Esophagus squamous epithelium (tissue), 5 donors: ENCODE measurements around the gene WDR37. TPM values are rescaled to one million over a fixed set of nuclear protein-coding genes. Genes with fewer than 3 reads are reported as not detected.

Source experiments
- DNase-seq: peaks from one replicate; lab custom pipeline; 2025; lab: John Stamatoyannopoulos, UW
- H3K27ac ChIP-seq, 4 donors: fragments of 200-600 bp; sonication (generic); one replicate each; pipeline ENCODE4 v1.5.1; 2016 to 2019; ENCODE audit warnings: mild to moderate bottlenecking in 1 of 4
- H3K27me3 ChIP-seq, 4 donors: fragments of 200-600 bp; sonication (generic); 1 replicate in 3 of 4; 2 replicates in 1 of 4; pipeline versions ENCODE4 v1.5.1 to v1.6.0; 2017 to 2021; ENCODE audit warnings: antibody characterized with exemption in 1 of 4
- H3K36me3 ChIP-seq, 3 donors: fragments of 200-600 bp; sonication (generic); one replicate each; pipeline ENCODE4 v1.5.1; 2016 to 2019
- H3K4me1 ChIP-seq, 3 donors: fragments of 200-600 bp; sonication (generic); one replicate each; pipeline ENCODE4 v1.5.1; 2017 to 2019
- H3K4me3 ChIP-seq, 4 donors: fragments of 200-600 bp; sonication (generic); 1 replicate in 3 of 4; 2 replicates in 1 of 4; pipeline ENCODE4 v1.5.1; 2016 to 2019; ENCODE audit warnings: mild to moderate bottlenecking in 2 of 4, moderate library complexity in 1 of 4
- H3K9me3 ChIP-seq, 3 donors: fragments of 200-600 bp; sonication (generic); one replicate each; pipeline ENCODE4 v1.5.1; 2016 to 2019
- CTCF ChIP-seq, 6 experiments: fragments of 450-650 bp in 4 of 6; fragments of 200-600 bp in 2 of 6; sonication (generic) in 2 of 6; IDR thresholded peaks; one replicate each; pipeline ENCODE4 v1.5.1; 2016 to 2019; ENCODE audit warnings: antibody characterized with exemption in 6 of 6, mild to moderate bottlenecking in 4 of 6, moderate library complexity in 4 of 6
- POLR2A ChIP-seq, 4 donors: fragments of 450-650 bp; IDR thresholded peaks; one replicate each; pipeline ENCODE4 v1.6.1; 2017; ENCODE audit warnings: antibody characterized with exemption in 4 of 4, mild to moderate bottlenecking in 4 of 4, moderate library complexity in 3 of 4
- WGBS, 2 donors: methylation state at CpG; one replicate each; pipeline ENCODE4 v1.1.5; 2018; 5-methylcytosine and 5-hydroxymethylcytosine counted together
- intact Hi-C: fragments of 100-400 bp; cut with DNase I; formaldehyde crosslinking; loops from one replicate; pipeline ENCODE4 v1.15.0; 2022
- total RNA-seq, 4 donors: library from RNA; depleted of rRNA; stranded (reverse); fragments of >200 nt; gene quantifications; one replicate each; pipeline ENCODE4 v1.1.0, GENCODE V29; 2016
- donor health status: DM: yes; HTN: yes; CAD: no.

The WDR37 gene
- total RNA-seq, 4 donors from 2014 or later: 7.5 to 17.2 (median 11.3) TPM

- intact Hi-C loops: no loop called here
- Histone ChIP-seq H3K27me3 (no peaks in the 10 kb centered on the region), H3K27ac (peak overlapping the region; percentile 98 to 100 (median 99)), H3K4me1 (peaks cover 12 to 77% (median 41%) of the 10 kb centered on the region in 3 donors), H3K36me3 (peaks cover 0 to 12% (median 0%) of the 10 kb centered on the region in 3 donors), H3K9me3 (no peaks in the 10 kb centered on the region), H3K4me3 (peak overlapping the region; percentile 82 to 97 (median 92))
- TF ChIP-seq POLR2A (IDR thresholded peaks at IDR 0.05) (no peak), CTCF (IDR thresholded peaks at IDR 0.05) (no peak)
- WGBS, 2 donors: 1 to 2% methylated on average over 18 of the region's 26 CpGs
- DNase-seq: no peak
Observed at GRCh38 chr10:1057106-1057657, 997 bp downstream of the WDR37 start.

DNA sequence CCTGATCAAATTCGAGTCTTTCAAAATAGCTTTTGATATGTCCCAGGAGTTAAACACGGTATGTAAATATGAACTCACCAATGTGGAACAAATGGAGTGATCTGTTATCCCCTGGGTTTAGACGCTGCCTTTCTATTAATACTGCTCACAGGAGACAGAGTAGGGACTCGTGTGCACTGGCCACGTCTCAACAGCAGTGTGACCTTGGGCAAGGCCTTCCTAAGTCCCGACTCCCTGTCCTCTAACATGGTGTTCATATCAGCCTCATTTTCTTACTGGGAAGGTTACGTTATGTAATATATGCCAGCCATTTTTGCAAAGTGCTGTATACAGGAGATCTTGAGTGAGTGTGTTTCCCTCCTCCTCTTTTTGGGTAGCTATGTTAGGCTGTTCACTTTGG is 1.8 kb downstream of the WDR37 start:
- H3K4me3 ChIP-seq: peak overlapping the region in 1 of 4 donors; percentile 89
- H3K4me1 ChIP-seq: peaks cover 12 to 83% (median 41%) of the 10 kb centered on the region in 3 donors
- intact Hi-C loops: no loop called here

DNA sequence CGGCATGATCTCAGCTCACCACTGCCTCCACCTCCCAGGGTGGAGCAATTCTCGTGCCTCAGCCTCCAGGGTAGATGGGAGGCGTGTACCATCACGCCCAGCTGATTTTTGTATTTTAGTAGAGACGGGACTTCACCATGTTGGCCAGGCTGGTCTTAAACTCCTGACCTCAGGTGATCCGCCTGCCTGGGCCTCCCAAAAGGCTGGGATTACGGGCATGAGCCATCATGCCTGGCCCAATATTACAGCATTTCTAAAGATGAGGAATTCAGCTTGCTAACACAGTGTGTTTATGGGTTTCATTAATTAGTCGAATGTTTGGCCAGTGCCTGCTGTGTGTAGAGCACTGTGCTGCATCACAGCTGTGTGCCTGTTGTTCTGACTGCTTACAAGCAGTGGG is 3.7 kb downstream of the WDR37 start:
- peaks cover 0 to 13% (median 0%) of the 10 kb centered on the region in 3 donors for H3K36me3 ChIP-seq
- no peak for DNase-seq
- no peaks in the 10 kb centered on the region for H3K27me3 ChIP-seq
- H3K27ac ChIP-seq: peak overlapping the region; percentile 51 to 81 (median 64)
- no peak overlapping the region for H3K4me3 ChIP-seq
- 29 to 72% methylated on average over 3 to 4 of the region's 8 CpGs for WGBS, 2 donors
- H3K4me1 ChIP-seq: peaks cover 9 to 79% (median 32%) of the 10 kb centered on the region in 3 donors
- no peaks in the 10 kb centered on the region for H3K9me3 ChIP-seq
- TF ChIP-seq CTCF (IDR thresholded peaks at IDR 0.05) (no peak), POLR2A (IDR thresholded peaks at IDR 0.05) (peak in 1 of 4 donors; percentile 21)
- intact Hi-C loops: no loop called here

More for the DNA sequence above, 1.8 kb downstream of the WDR37 start:
- Histone ChIP-seq H3K36me3 (peaks cover 0 to 9% (median 0%) of the 10 kb centered on the region in 3 donors), H3K27ac (peak overlapping the region in 2 of 4 donors; percentile 98 to 100), H3K27me3 (no peaks in the 10 kb centered on the region), H3K9me3 (no peaks in the 10 kb centered on the region)
- TF ChIP-seq POLR2A (IDR thresholded peaks at IDR 0.05) (no peak), CTCF (IDR thresholded peaks at IDR 0.05) (no peak)
- no peak for DNase-seq
- 48 to 60% methylated on average over 7 of the region's 7 CpGs for WGBS, 2 donors

DNA sequence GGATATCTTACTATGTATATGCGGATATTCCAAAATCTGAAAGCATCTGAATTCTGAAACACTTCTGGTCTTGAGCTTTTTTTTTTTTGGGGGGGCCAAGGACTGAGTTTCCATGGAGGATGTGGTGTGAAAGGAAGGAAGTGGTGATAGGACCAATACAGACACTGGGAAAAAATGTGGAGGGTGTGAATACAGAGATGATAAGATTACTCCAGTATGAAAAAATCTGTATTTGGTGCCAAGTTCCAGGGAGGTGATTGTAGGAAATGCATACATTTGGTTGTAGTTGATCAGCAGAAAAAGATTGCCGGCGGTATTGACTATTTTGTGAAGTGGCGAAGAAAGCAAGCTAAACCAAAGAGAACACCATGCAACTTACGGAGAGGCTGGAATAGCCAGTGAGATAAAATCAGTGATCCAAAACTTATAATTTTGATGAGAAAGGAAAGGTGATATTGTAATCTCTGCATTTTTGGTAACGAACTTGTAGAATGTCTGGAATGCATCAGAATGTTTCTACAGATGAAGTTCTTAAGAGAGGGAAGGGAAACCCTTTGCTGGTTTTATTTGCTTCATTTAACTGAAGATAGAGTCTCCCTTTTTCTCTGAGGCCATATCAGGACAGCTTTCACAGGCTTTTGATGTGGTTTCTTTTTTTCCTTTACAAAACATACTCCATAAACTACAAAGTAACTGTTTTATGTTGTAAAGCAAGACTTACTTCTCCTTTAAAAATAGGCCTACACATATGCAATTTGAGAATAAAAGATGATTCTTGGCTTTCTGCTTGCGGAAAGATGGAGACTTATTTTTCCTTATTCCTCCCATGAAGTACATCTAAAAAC is 6.0 kb downstream of the WDR37 start:
- Histone ChIP-seq H3K9me3 (no peaks in the 10 kb centered on the region), H3K36me3 (peaks cover 0 to 13% (median 0%) of the 10 kb centered on the region in 3 donors), H3K4me3 (no peak overlapping the region), H3K27ac (no peak overlapping the region), H3K27me3 (no peaks in the 10 kb centered on the region), H3K4me1 (peaks cover 4 to 67% (median 26%) of the 10 kb centered on the region in 3 donors)
- no peak for DNase-seq
- TF ChIP-seq POLR2A (IDR thresholded peaks at IDR 0.05) (no peak), CTCF (IDR thresholded peaks at IDR 0.05) (no peak)
- intact Hi-C loops: no loop called here
- 90 to 91% methylated on average over 7 of the region's 7 CpGs for WGBS, 2 donors
